ENCODE data around the gene TMPRSS4. TPM values are rescaled to one million over a fixed set of nuclear protein-coding genes. Genes with fewer than 3 reads are reported as not detected.

The TMPRSS4 gene
- total RNA-seq, 1 experiment from 2014 or later = 1.5 TPM

GRCh38 chr11:118086913-118087768, 10.3 kb downstream of the TMPRSS4 start, which contains the start of gene SMIM35:
Gene SMIM35, minus strand, starts transcription at chr11:118086963. Its CDS starts 206 bp downstream, at chr11:118086757.
- intact Hi-C loops (cut with micrococcal nuclease) = no loop called here
- no TSS peak for BruUV-seq (replicated peaks)
- Histone ChIP-seq H3K36me3 (ENCODE audit: control insufficient read depth in 1 of 2, insufficient read depth in 2 of 2, low read length in 2 of 2) (no peaks in the 10 kb centered on the region), H3K9ac (ENCODE audit: low read length) (no peak within 1 kb of the TSS), H2AFZ (ENCODE audit: low read depth, low read length, poor library complexity, severe bottlenecking) (no peak within 1 kb of the TSS), H3K4me2 (ENCODE audit: low read length) (no peak within 1 kb of the TSS), H3K9me3 (ENCODE audit: control insufficient read depth in 1 of 2, insufficient read depth in 1 of 2, low read depth in 1 of 2, low read length in 2 of 2) (no peaks in the 10 kb centered on the region; a peak in 1 of 4 replicates), H3K79me2 (ENCODE audit: insufficient read depth, low read length) (no peaks in the 10 kb centered on the region), H3K4me1 (ENCODE audit: control insufficient read depth in 1 of 2, insufficient read depth in 2 of 2, low read length in 2 of 2) (no peaks in the 10 kb centered on the region; a peak in 1 of 4 replicates), H4K20me1 (ENCODE audit: insufficient read depth) (no peaks in the 10 kb centered on the region), H3K27me3 (ENCODE audit: insufficient read depth, low read length) (peaks cover 3% of the 10 kb centered on the region; the same call in 1 of the 2 replicates), H3K27ac (ENCODE audit: low read depth, low read length) (no peak within 1 kb of the TSS), H3K4me3 (replicated peaks in 1 of 2; ENCODE audit: low read depth in 1 of 2, low read length in 2 of 2) (no peak within 1 kb of the TSS), H3K9me2 (ENCODE audit: insufficient read depth) (no peaks in the 10 kb centered on the region)
- ATAC-seq (no peak), DNase-seq (ENCODE audit: low read depth, low spot score) (no peak)
- ChIA-PET CTCF (no interaction called here), RAD21 (ENCODE audit: low non-redundant PET in 1 of 2, low total read pairs in 2 of 2, uncharacterized antibody in 2 of 2, unreplicated experiment in 2 of 2) (no interaction called here), POLR2A (no interaction called here)
- TF ChIP-seq ZNF274 (IDR thresholded peaks at IDR 0.05; ENCODE audit: low read depth, low read length) = peak; percentile 62
- TF ChIP-seq ELF1 (IDR thresholded peaks at IDR 0.05; ENCODE audit: borderline replicate concordance, low read depth) = no peak

DNA sequence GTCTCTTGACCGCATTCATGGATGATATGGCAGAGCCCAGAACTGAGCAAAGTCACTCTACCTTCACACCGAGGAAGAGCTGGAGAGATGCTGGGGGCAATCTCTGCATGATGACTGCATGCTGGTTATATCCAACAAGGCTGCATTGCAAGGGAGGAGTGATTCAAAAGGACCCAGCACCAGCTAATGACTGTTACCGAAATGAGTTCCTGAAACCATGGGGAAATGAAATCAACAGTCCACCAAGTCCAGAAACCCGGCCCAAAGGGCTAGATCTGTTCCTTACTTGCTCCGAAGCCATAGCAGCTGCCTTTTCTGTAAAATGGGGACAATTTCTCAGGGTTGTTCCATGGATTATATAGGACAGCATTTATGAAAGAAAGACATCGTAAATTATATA, 11.1 kb downstream of the TMPRSS4 start:
- CTCF ChIA-PET = no interaction called here
- intact Hi-C loops (cut with micrococcal nuclease) = no loop called here
- RAD21 ChIA-PET (ENCODE audit: low non-redundant PET in 1 of 2, low total read pairs in 2 of 2, uncharacterized antibody in 2 of 2, unreplicated experiment in 2 of 2) = no interaction called here
- no peak for TF ChIP-seq POLR2A (IDR thresholded peaks at IDR 0.05; ENCODE audit: borderline replicate concordance, extremely low read depth, insufficient read depth, insufficient read length)
- TF ChIP-seq TCF7L2 (IDR thresholded peaks at IDR 0.05; ENCODE audit: borderline replicate concordance, extremely low read depth, insufficient read depth, insufficient read length) = no peak
- TF ChIP-seq MAX (IDR thresholded peaks at IDR 0.05) = no peak
- TF ChIP-seq EZH2phosphoT487 (IDR thresholded peaks at IDR 0.05; ENCODE audit: borderline replicate concordance) = no peak
- TF ChIP-seq EZH2 (IDR thresholded peaks at IDR 0.05) = no peak
- TF ChIP-seq SIN3A (IDR thresholded peaks at IDR 0.05; ENCODE audit: low read depth) = no peak
- no peak for TF ChIP-seq ZBTB33 (IDR thresholded peaks at IDR 0.05; ENCODE audit: extremely low read depth, insufficient replicate concordance, low read length)
- TF ChIP-seq, protein P1, sequence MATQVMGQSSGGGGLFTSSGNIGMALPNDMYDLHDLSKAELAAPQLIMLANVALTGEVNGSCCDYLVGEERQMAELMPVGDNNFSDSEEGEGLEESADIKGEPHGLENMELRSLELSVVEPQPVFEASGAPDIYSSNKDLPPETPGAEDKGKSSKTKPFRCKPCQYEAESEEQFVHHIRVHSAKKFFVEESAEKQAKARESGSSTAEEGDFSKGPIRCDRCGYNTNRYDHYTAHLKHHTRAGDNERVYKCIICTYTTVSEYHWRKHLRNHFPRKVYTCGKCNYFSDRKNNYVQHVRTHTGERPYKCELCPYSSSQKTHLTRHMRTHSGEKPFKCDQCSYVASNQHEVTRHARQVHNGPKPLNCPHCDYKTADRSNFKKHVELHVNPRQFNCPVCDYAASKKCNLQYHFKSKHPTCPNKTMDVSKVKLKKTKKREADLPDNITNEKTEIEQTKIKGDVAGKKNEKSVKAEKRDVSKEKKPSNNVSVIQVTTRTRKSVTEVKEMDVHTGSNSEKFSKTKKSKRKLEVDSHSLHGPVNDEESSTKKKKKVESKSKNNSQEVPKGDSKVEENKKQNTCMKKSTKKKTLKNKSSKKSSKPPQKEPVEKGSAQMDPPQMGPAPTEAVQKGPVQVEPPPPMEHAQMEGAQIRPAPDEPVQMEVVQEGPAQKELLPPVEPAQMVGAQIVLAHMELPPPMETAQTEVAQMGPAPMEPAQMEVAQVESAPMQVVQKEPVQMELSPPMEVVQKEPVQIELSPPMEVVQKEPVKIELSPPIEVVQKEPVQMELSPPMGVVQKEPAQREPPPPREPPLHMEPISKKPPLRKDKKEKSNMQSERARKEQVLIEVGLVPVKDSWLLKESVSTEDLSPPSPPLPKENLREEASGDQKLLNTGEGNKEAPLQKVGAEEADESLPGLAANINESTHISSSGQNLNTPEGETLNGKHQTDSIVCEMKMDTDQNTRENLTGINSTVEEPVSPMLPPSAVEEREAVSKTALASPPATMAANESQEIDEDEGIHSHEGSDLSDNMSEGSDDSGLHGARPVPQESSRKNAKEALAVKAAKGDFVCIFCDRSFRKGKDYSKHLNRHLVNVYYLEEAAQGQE (IDR thresholded peaks at IDR 0.05; ENCODE audit: low read depth) = no peak

More for the DNA sequence above, 11.1 kb downstream of the TMPRSS4 start:
- Histone ChIP-seq H2AFZ (ENCODE audit: low read depth, low read length, poor library complexity, severe bottlenecking) (no peak overlapping the region), H3K27me3 (ENCODE audit: insufficient read depth, low read length) (peaks cover 3% of the 10 kb centered on the region; the same call in 1 of the 2 replicates), H3K4me3 (replicated peaks in 1 of 2; ENCODE audit: low read depth in 1 of 2, low read length in 2 of 2) (no peak overlapping the region), H3K79me2 (ENCODE audit: insufficient read depth, low read length) (no peaks in the 10 kb centered on the region), H3K9ac (ENCODE audit: low read length) (no peak overlapping the region), H3K4me2 (ENCODE audit: low read length) (no peak overlapping the region), H3K9me2 (ENCODE audit: insufficient read depth) (no peaks in the 10 kb centered on the region), H4K20me1 (ENCODE audit: insufficient read depth) (no peaks in the 10 kb centered on the region), H3K4me1 (ENCODE audit: control insufficient read depth in 1 of 2, insufficient read depth in 2 of 2, low read length in 2 of 2) (no peaks in the 10 kb centered on the region; a peak in 1 of 4 replicates), H3K36me3 (ENCODE audit: control insufficient read depth in 1 of 2, insufficient read depth in 2 of 2, low read length in 2 of 2) (no peaks in the 10 kb centered on the region), H3K27ac (ENCODE audit: low read depth, low read length) (no peak overlapping the region), H3K9me3 (ENCODE audit: control insufficient read depth in 1 of 2, insufficient read depth in 1 of 2, low read depth in 1 of 2, low read length in 2 of 2) (no peaks in the 10 kb centered on the region; a peak in 1 of 4 replicates)
- BruUV-seq (replicated peaks) = no TSS peak
- POLR2A ChIA-PET = no interaction called here
- no peak for ATAC-seq
- no peak for DNase-seq (ENCODE audit: low read depth, low spot score)

Data from HCT116 (cell line).